ENCODE measurements around the gene SLC44A3.

The SLC44A3 gene

GRCh38 chr1:94942171-94943128 is 122.3 kb downstream of the SLC44A3 start:
- no peak for DNase-seq
